HG03025 (cell line): ENCODE data around the gene BAIAP2.
"Not testable (repeated sequence)": the region's sequence is repeated elsewhere in the genome, so short reads cannot be mapped to it uniquely, and the experiment has no call there.

Experiments
- ATAC-seq: cut with Tn5 transposase; IDR thresholded peaks from one replicate; pipeline ENCODE4 v1.9.1; 2021; ENCODE audit warnings: mild to moderate bottlenecking, moderate library complexity; ENCODE audit not compliant: unreplicated experiment, low FRiP score

The BAIAP2 gene

GRCh38 chr17:81132770-81133723 is 98.1 kb downstream of the BAIAP2 start:
- ATAC-seq = no peak

- no peak for ATAC-seq
Observed at GRCh38 chr17:81134064-81134781, 99.3 kb downstream of the BAIAP2 start.

GRCh38 chr17:81135505-81136278 is 100.7 kb downstream of the BAIAP2 start:
- ATAC-seq = no peak

GRCh38 chr17:81136366-81136765 is 101.4 kb downstream of the BAIAP2 start:
- no peak for ATAC-seq

GRCh38 chr17:81137248-81137647 is 102.3 kb downstream of the BAIAP2 start:
- ATAC-seq = no peak

GRCh38 chr17:81138083-81138482 is 103.1 kb downstream of the BAIAP2 start:
- ATAC-seq = no peak

GRCh38 chr17:81138500-81138899 is 103.5 kb downstream of the BAIAP2 start:
- no peak for ATAC-seq

GRCh38 chr17:81139428-81139827 is 104.5 kb downstream of the BAIAP2 start:
- no peak for ATAC-seq

GRCh38 chr17:81140018-81140417 is 105.1 kb downstream of the BAIAP2 start:
- no peak for ATAC-seq

- no peak for ATAC-seq
Observed at GRCh38 chr17:81140695-81141094, 105.7 kb downstream of the BAIAP2 start.

GRCh38 chr17:81142301-81143199 is 107.6 kb downstream of the BAIAP2 start:
- ATAC-seq = no peak

GRCh38 chr17:81143200-81143527 is 108.2 kb downstream of the BAIAP2 start:
- no peak for ATAC-seq

- no peak for ATAC-seq
Observed at GRCh38 chr17:81143717-81144422, 108.9 kb downstream of the BAIAP2 start.

GRCh38 chr17:81144423-81144781 is 109.5 kb downstream of the BAIAP2 start:
- no peak for ATAC-seq

GRCh38 chr17:81146208-81146607 is 111.3 kb downstream of the BAIAP2 start:
- ATAC-seq = not testable (repeated sequence)

- ATAC-seq = no peak
Observed at GRCh38 chr17:81147701-81148100, 112.8 kb downstream of the BAIAP2 start.

GRCh38 chr17:81148571-81148970 is 113.6 kb downstream of the BAIAP2 start:
- no peak for ATAC-seq

- no peak for ATAC-seq
Observed at GRCh38 chr17:81148986-81149533, 114.1 kb downstream of the BAIAP2 start.
